ENCODE measurements around the gene CFAP20DC. TPM values are rescaled to one million over a fixed set of nuclear protein-coding genes. Genes with fewer than 3 reads are reported as not detected.

CFAP20DC gene
- total RNA-seq, 2 experiments from 2014 or later, result 1.0 to 1.8 TPM

GRCh38 chr3:58839964-58840363 lies 209.9 kb downstream of the CFAP20DC start:
- no peak for DNase-seq (ENCODE audit: low spot score)
- no peaks in the 10 kb centered on the region for H3K79me2 ChIP-seq (ENCODE audit: insufficient read depth, low read depth, low read length)
- H2AFZ ChIP-seq (ENCODE audit: low read length), result no peak overlapping the region
- H3K36me3 ChIP-seq (ENCODE audit: insufficient read depth, low read length), result no peaks in the 10 kb centered on the region
- ChIA-PET POLR2A (no interaction called here), CTCF (ENCODE audit: unreplicated experiment) (no interaction called here)
- TF ChIP-seq EZH2phosphoT487 (IDR thresholded peaks at IDR 0.05; ENCODE audit: borderline replicate concordance, low read depth, low read length) (no peak), CTCF (conservative IDR thresholded peaks at IDR 0.05; ENCODE audit: low read length) (no peak)
- BruUV-seq (replicated peaks), result no TSS peak
- no peak overlapping the region for H3K27ac ChIP-seq (ENCODE audit: low read depth, low read length, poor library complexity, severe bottlenecking)
- no peaks in the 10 kb centered on the region for H3K9me3 ChIP-seq (ENCODE audit: low read length)
- no peaks in the 10 kb centered on the region for H3K4me1 ChIP-seq (ENCODE audit: insufficient read depth, low read length, poor library complexity, severe bottlenecking)
- no peak overlapping the region for H3K4me3 ChIP-seq (ENCODE audit: low read depth, low read length, poor library complexity, severe bottlenecking)
- H4K20me1 ChIP-seq (ENCODE audit: insufficient read depth, low read length), result no peaks in the 10 kb centered on the region
- no peak overlapping the region for H3K4me2 ChIP-seq (ENCODE audit: low read length)
- intact Hi-C loops (cut with micrococcal nuclease; ENCODE audit: unreplicated experiment), result no loop called here
- H3K9me2 ChIP-seq (ENCODE audit: insufficient read depth, low read length), result no peaks in the 10 kb centered on the region

- CTCF ChIA-PET (ENCODE audit: unreplicated experiment), result no interaction called here
Measured at GRCh38 chr3:58839187-58839586, 210.6 kb downstream of the CFAP20DC start.

GRCh38 chr3:58837856-58838255 lies 212.0 kb downstream of the CFAP20DC start:
- Histone ChIP-seq H3K4me3 (ENCODE audit: low read depth, low read length, poor library complexity, severe bottlenecking) (no peak overlapping the region), H3K79me2 (ENCODE audit: insufficient read depth, low read depth, low read length) (no peaks in the 10 kb centered on the region), H3K4me2 (ENCODE audit: low read length) (no peak overlapping the region), H2AFZ (ENCODE audit: low read length) (no peak overlapping the region), H4K20me1 (ENCODE audit: insufficient read depth, low read length) (no peaks in the 10 kb centered on the region), H3K27ac (ENCODE audit: low read depth, low read length, poor library complexity, severe bottlenecking) (no peak overlapping the region), H3K4me1 (ENCODE audit: insufficient read depth, low read length, poor library complexity, severe bottlenecking) (no peaks in the 10 kb centered on the region), H3K9me2 (ENCODE audit: insufficient read depth, low read length) (no peaks in the 10 kb centered on the region), H3K9me3 (ENCODE audit: low read length) (no peaks in the 10 kb centered on the region), H3K36me3 (ENCODE audit: insufficient read depth, low read length) (no peaks in the 10 kb centered on the region)
- TF ChIP-seq CTCF (conservative IDR thresholded peaks at IDR 0.05; ENCODE audit: low read length) (no peak), EZH2phosphoT487 (IDR thresholded peaks at IDR 0.05; ENCODE audit: borderline replicate concordance, low read depth, low read length) (no peak)
- intact Hi-C loops (cut with micrococcal nuclease; ENCODE audit: unreplicated experiment), result no loop called here
- BruUV-seq (replicated peaks), result no TSS peak
- POLR2A ChIA-PET, result no interaction called here
- DNase-seq (ENCODE audit: low spot score), result no peak
- CTCF ChIA-PET (ENCODE audit: unreplicated experiment), result no interaction called here

More at GRCh38 chr3:58839187-58839586, 210.6 kb downstream of the CFAP20DC start:
- no peak overlapping the region for H3K4me2 ChIP-seq (ENCODE audit: low read length)
- H3K4me1 ChIP-seq (ENCODE audit: insufficient read depth, low read length, poor library complexity, severe bottlenecking), result no peaks in the 10 kb centered on the region
- POLR2A ChIA-PET, result no interaction called here
- H3K4me3 ChIP-seq (ENCODE audit: low read depth, low read length, poor library complexity, severe bottlenecking), result no peak overlapping the region
- H3K27ac ChIP-seq (ENCODE audit: low read depth, low read length, poor library complexity, severe bottlenecking), result no peak overlapping the region
- no peaks in the 10 kb centered on the region for H3K79me2 ChIP-seq (ENCODE audit: insufficient read depth, low read depth, low read length)
- H4K20me1 ChIP-seq (ENCODE audit: insufficient read depth, low read length), result no peaks in the 10 kb centered on the region
- no peak for DNase-seq (ENCODE audit: low spot score)
- H3K9me3 ChIP-seq (ENCODE audit: low read length), result no peaks in the 10 kb centered on the region
- no peak overlapping the region for H2AFZ ChIP-seq (ENCODE audit: low read length)
- intact Hi-C loops (cut with micrococcal nuclease; ENCODE audit: unreplicated experiment), result no loop called here
- BruUV-seq (replicated peaks), result no TSS peak
- no peaks in the 10 kb centered on the region for H3K9me2 ChIP-seq (ENCODE audit: insufficient read depth, low read length)
- H3K36me3 ChIP-seq (ENCODE audit: insufficient read depth, low read length), result no peaks in the 10 kb centered on the region
- TF ChIP-seq CTCF (conservative IDR thresholded peaks at IDR 0.05; ENCODE audit: low read length) (no peak), EZH2phosphoT487 (IDR thresholded peaks at IDR 0.05; ENCODE audit: borderline replicate concordance, low read depth, low read length) (no peak)
